IMR-90 (cell line): ENCODE data around the gene GAL3ST2. TPM values are rescaled to one million over a fixed set of nuclear protein-coding genes. Genes with fewer than 3 reads are reported as not detected.

ENCODE experiments used
- ATAC-seq: fragments of 200-7000 bp; cut with Tn5 transposase; 2 replicates; pipeline ENCODE4 v1.9.1; 2020; ENCODE audit warnings: low read depth, mild to moderate bottlenecking, moderate library complexity
- BruUV-seq: library from RNA; stranded (reverse); fragments of 400-500 nt; replicated peaks from 2 replicates; lab custom pipeline; 2021; lab: Mats Ljungman, UMichigan
- CTCF ChIA-PET: fragments of 300-600 bp; formaldehyde crosslinking; extraction: SDS; loops from one replicate; lab custom pipeline; 2021; ENCODE audit warnings: antibody characterized with exemption; lab: Yijun Ruan, JAX
- POLR2A ChIA-PET: fragments of 300-600 bp; sonication (Branson Sonifier 250); formaldehyde crosslinking; loops from one replicate; lab custom pipeline; 2022; ENCODE audit warnings: antibody characterized with exemption; ENCODE audit not compliant: unreplicated experiment; lab: Charles Lee
- DNase-seq: peaks from one replicate; pipeline ENCODE4 v3.0.0; 2013
- H2AFZ ChIP-seq: replicated peaks from 2 replicates; pipeline ENCODE3; 2013; ENCODE audit warnings: low read length, mild to moderate bottlenecking; ENCODE audit not compliant: poor library complexity
- H2AK5ac ChIP-seq: 2 replicates; pipeline ENCODE4 v1.6.1; 2013; ENCODE audit warnings: low read depth, low read length, inconsistent platforms
- H2AK9ac ChIP-seq: replicated peaks from 2 replicates; pipeline ENCODE3; 2013; ENCODE audit warnings: mild to moderate bottlenecking, low read depth, low read length, moderate library complexity; ENCODE audit not compliant: poor library complexity
- H2BK120ac ChIP-seq: 2 replicates; pipeline ENCODE4 v1.6.1; 2013; ENCODE audit warnings: low read depth, low read length, inconsistent platforms
- H2BK15ac ChIP-seq: 3 replicates; pipeline ENCODE4 v1.6.1; 2013; ENCODE audit warnings: low read depth, low read length, inconsistent platforms
- H2BK20ac ChIP-seq: 2 replicates; pipeline ENCODE4 v1.6.1; 2013; ENCODE audit warnings: low read depth, mild to moderate bottlenecking, inconsistent platforms, low read length, moderate library complexity
- H2BK5ac ChIP-seq: 2 replicates; pipeline ENCODE4 v1.6.1; 2013; ENCODE audit warnings: mild to moderate bottlenecking, low read depth, low read length, inconsistent platforms; ENCODE audit not compliant: poor library complexity, severe bottlenecking
- H3K14ac ChIP-seq: replicated peaks from 2 replicates; pipeline ENCODE4 v1.6.1; 2013; ENCODE audit warnings: low read depth, low read length, inconsistent platforms
- H3K18ac ChIP-seq: 2 replicates; pipeline ENCODE4 v1.6.1; 2013; ENCODE audit warnings: low read depth, low read length, control low read depth
- H3K23ac ChIP-seq: 2 replicates; pipeline ENCODE4 v1.6.1; 2013; ENCODE audit warnings: low read depth, low read length, inconsistent platforms
- H3K27ac ChIP-seq: 2 replicates; pipeline ENCODE4 v1.5.1; 2013; ENCODE audit warnings: mild to moderate bottlenecking, control low read depth, low read length; ENCODE audit not compliant: insufficient read depth
- H3K27me3 ChIP-seq: 2 replicates; pipeline ENCODE4 v1.6.1; 2013; ENCODE audit warnings: low read length; ENCODE audit not compliant: control insufficient read depth, insufficient read depth
- H3K36me3 ChIP-seq: 2 replicates; pipeline ENCODE4 v1.6.1; 2013; ENCODE audit warnings: low read length, mixed read lengths; ENCODE audit not compliant: control insufficient read depth, insufficient read depth
- H3K4ac ChIP-seq: 2 replicates; pipeline ENCODE4 v1.6.1; 2013; ENCODE audit warnings: low read depth, low read length, inconsistent platforms
- H3K4me1 ChIP-seq: 2 replicates; pipeline ENCODE4 v1.6.1; 2013; ENCODE audit warnings: low read length, mixed read lengths; ENCODE audit not compliant: control insufficient read depth, insufficient read depth
- H3K4me2 ChIP-seq: 2 replicates; pipeline ENCODE4 v1.6.1; 2013; ENCODE audit warnings: low read depth, mild to moderate bottlenecking, control low read depth, low read length, moderate library complexity
- H3K4me3 ChIP-seq: 2 replicates; pipeline ENCODE4 v1.5.1; 2013; ENCODE audit warnings: low read depth, mild to moderate bottlenecking, control low read depth, low read length, moderate library complexity; ENCODE audit not compliant: insufficient read depth
- H3K56ac ChIP-seq: 2 replicates; pipeline ENCODE4 v1.6.1; 2013; ENCODE audit warnings: low read length, inconsistent platforms; ENCODE audit not compliant: insufficient read depth; ENCODE audit errors: extremely low read depth
- H3K79me1 ChIP-seq, 2 experiments: 2 replicates each; pipeline ENCODE4 v1.6.1; 2013; ENCODE audit warnings: low read length in 2 of 2, inconsistent platforms in 1 of 2, low read depth in 1 of 2
- H3K9ac ChIP-seq: 2 replicates; pipeline ENCODE4 v1.6.1; 2013; ENCODE audit warnings: low read depth, low read length, control low read depth
- H3K9me1 ChIP-seq: 2 replicates; pipeline ENCODE4 v1.6.1; 2013; ENCODE audit warnings: low read length, inconsistent platforms; ENCODE audit not compliant: insufficient read depth
- H3K9me3 ChIP-seq: 2 replicates; pipeline ENCODE4 v1.6.1; 2013; ENCODE audit warnings: low read length; ENCODE audit not compliant: control insufficient read depth, insufficient read depth
- H4K20me1 ChIP-seq: 2 replicates; pipeline ENCODE4 v1.6.1; 2013; ENCODE audit warnings: low read length, inconsistent platforms; ENCODE audit not compliant: insufficient read depth
- H4K5ac ChIP-seq: 2 replicates; pipeline ENCODE4 v1.6.1; 2013; ENCODE audit warnings: mild to moderate bottlenecking, low read depth, low read length, control low read depth
- H4K8ac ChIP-seq, 2 experiments: 2 replicates each; pipeline ENCODE4 v1.6.1; 2013; ENCODE audit warnings: low read depth in 2 of 2, low read length in 2 of 2, control low read depth in 1 of 2, inconsistent platforms in 1 of 2
- H4K91ac ChIP-seq: 2 replicates; pipeline ENCODE4 v1.6.1; 2013; ENCODE audit warnings: low read depth, low read length, inconsistent platforms; ENCODE audit not compliant: insufficient read depth
- FOS ChIP-seq: fragments of 150-350 bp; IDR thresholded peaks from 2 replicates; pipeline ENCODE4 v1.6.1; 2016; ENCODE audit warnings: low read depth, low read length
- MAZ ChIP-seq: IDR thresholded peaks from 2 replicates; pipeline ENCODE4 v1.6.1; 2012; ENCODE audit warnings: low read depth, mild to moderate bottlenecking, low read length, improper control_type of control experiment, moderate library complexity, borderline replicate concordance
- MXI1 ChIP-seq: IDR thresholded peaks from 2 replicates; pipeline ENCODE4 v1.6.1; 2012; ENCODE audit warnings: low read depth, mild to moderate bottlenecking, low read length, moderate library complexity, borderline replicate concordance
- RAD21 ChIP-seq: IDR thresholded peaks from 2 replicates; pipeline ENCODE4 v1.6.1; 2012; ENCODE audit warnings: low read length, improper control_type of control experiment
- RCOR1 ChIP-seq: IDR thresholded peaks from 2 replicates; pipeline ENCODE4 v1.6.1; 2012; ENCODE audit warnings: mild to moderate bottlenecking, low read length, improper control_type of control experiment; ENCODE audit not compliant: insufficient replicate concordance
- RFX5 ChIP-seq: IDR thresholded peaks from 2 replicates; pipeline ENCODE4 v1.8.0; 2012; ENCODE audit warnings: low read depth, mild to moderate bottlenecking, low read length, moderate library complexity
- WGBS, 2 experiments: methylation state at CpG; one replicate each; pipeline versions ENCODE4 v1.1.5 to v1.1.7; 2013; ENCODE audit warnings: missing lambda C conversion rate in 2 of 2; ENCODE audit not compliant: insufficient read length in 1 of 2; ENCODE audit errors: extremely low coverage in 2 of 2; 5-methylcytosine and 5-hydroxymethylcytosine counted together
- dilution Hi-C: fragments of 300-500 bp; cut with HindIII; formaldehyde crosslinking; loops from one replicate; pipeline ENCODE4 v1.14.3; 2018; ENCODE audit warnings: low sequenced_read_pairs; ENCODE audit not compliant: unreplicated experiment
- in situ Hi-C: fragments of 300-500 bp; cut with MboI; formaldehyde crosslinking; loops from 3 replicates; pipeline ENCODE4 v1.14.3; 2019; ENCODE audit warnings: low sequenced_read_pairs, inconsistent platforms, mixed read lengths
- intact Hi-C: fragments of 100-400 bp; cut with micrococcal nuclease; formaldehyde crosslinking; loops from 2 replicates; pipeline ENCODE4 v1.10.0; 2022
- polyA plus RNA-seq, 3 experiments: library from polyadenylated mRNA; depleted of rRNA; stranded (reverse); fragments of >200 nt; gene quantifications; 2 replicates each; pipeline ENCODE4 v1.2.3, GENCODE V29; 2012; ENCODE audit warnings: low replicate concordance in 1 of 3
- total RNA-seq: library from RNA; depleted of rRNA; stranded (reverse); fragments of >200 nt; gene quantifications from 2 replicates; pipeline ENCODE4 v1.2.3, GENCODE V29; 2012
- TF ChIP-seq, protein P1 (sequence below): fragments of 150-350 bp; IDR thresholded peaks from 2 replicates; pipeline ENCODE4 v1.6.1; 2016; ENCODE audit warnings: low read depth, mild to moderate bottlenecking, low read length, moderate library complexity, borderline replicate concordance

Gene GAL3ST2
- total and polyA plus RNA-seq, 2 of the 4 experiments (the other 2 are of a cell fraction): 0.07 TPM; not detected in 1

- Histone ChIP-seq H2BK15ac (no peak overlapping the region), H4K91ac (no peak overlapping the region), H4K20me1 (no peaks in the 10 kb centered on the region), H2BK20ac (no peak overlapping the region), H3K56ac (no peak overlapping the region), H3K27me3 (peaks cover 28% of the 10 kb centered on the region), H2BK5ac (no peak overlapping the region), H3K4me2 (peak overlapping the region; percentile 65), H3K9ac (no peak overlapping the region), H3K4ac (no peak overlapping the region), H2AFZ (peak overlapping the region; percentile 75), H3K9me1 (no peaks in the 10 kb centered on the region; the same call in 1 of the 2 replicates), H3K36me3 (no peaks in the 10 kb centered on the region), H2AK5ac (no peak overlapping the region), H3K4me1 (peaks cover 6% of the 10 kb centered on the region; the same call in 1 of the 2 replicates), H3K27ac (no peak overlapping the region), H4K5ac (no peak overlapping the region), H3K14ac (no peak overlapping the region), H4K8ac (no peak overlapping the region), H3K4me3 (peak overlapping the region; percentile 44), H2BK120ac (no peak overlapping the region), H3K9me3 (no peaks in the 10 kb centered on the region), H3K23ac (no peak overlapping the region), H3K79me1 (no peaks in the 10 kb centered on the region), H3K18ac (no peak overlapping the region), H2AK9ac (no peak overlapping the region)
- intact Hi-C loops (no loop called here), dilution Hi-C loops (no loop called here), in situ Hi-C loops (no loop called here)
- ChIA-PET POLR2A (no interaction called here), CTCF (no interaction called here)
- ATAC-seq: peak; percentile 84
- 3% methylated on average over 74 of the region's 109 CpGs; no CpG with 5 or more reads in 1 of the 2 experiments for WGBS, 2 experiments
- BruUV-seq: no TSS peak
- peak; percentile 31 for DNase-seq
- TF ChIP-seq RCOR1 (no peak), RAD21 (no peak), FOS (no peak), RFX5 (no peak), MXI1 (no peak), MAZ (no peak)
- TF ChIP-seq, protein P1, sequence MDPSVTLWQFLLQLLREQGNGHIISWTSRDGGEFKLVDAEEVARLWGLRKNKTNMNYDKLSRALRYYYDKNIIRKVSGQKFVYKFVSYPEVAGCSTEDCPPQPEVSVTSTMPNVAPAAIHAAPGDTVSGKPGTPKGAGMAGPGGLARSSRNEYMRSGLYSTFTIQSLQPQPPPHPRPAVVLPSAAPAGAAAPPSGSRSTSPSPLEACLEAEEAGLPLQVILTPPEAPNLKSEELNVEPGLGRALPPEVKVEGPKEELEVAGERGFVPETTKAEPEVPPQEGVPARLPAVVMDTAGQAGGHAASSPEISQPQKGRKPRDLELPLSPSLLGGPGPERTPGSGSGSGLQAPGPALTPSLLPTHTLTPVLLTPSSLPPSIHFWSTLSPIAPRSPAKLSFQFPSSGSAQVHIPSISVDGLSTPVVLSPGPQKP: no peak
Observed at GRCh38 chr2:241803387-241804325, 27.0 kb downstream of the GAL3ST2 start.
